HG02840 (cell line): Measurements from ENCODE around the gene PHF14.

Experiments used
- ATAC-seq: cut with Tn5 transposase; IDR thresholded peaks from one replicate; pipeline ENCODE4 v1.9.1; 2021; ENCODE audit warnings: mild to moderate bottlenecking, moderate library complexity, moderate number of reproducible peaks; ENCODE audit not compliant: unreplicated experiment, low FRiP score

PHF14 gene

GRCh38 chr7:11203224-11203623 is 229.6 kb downstream of the PHF14 start:
- no peak for ATAC-seq

GRCh38 chr7:11203683-11204082 is 230.0 kb downstream of the PHF14 start:
- ATAC-seq = no peak

GRCh38 chr7:11206177-11206899 is 232.7 kb downstream of the PHF14 start:
- ATAC-seq = no peak

GRCh38 chr7:11207565-11207964 is 233.9 kb downstream of the PHF14 start:
- ATAC-seq = no peak

- ATAC-seq = no peak
These were observed 235.3 kb downstream of the PHF14 start for GRCh38 chr7:11208883-11209465.

GRCh38 chr7:11210374-11210773 is 236.7 kb downstream of the PHF14 start:
- ATAC-seq = no peak

GRCh38 chr7:11212080-11212711 is 238.5 kb downstream of the PHF14 start:
- peak; percentile 68 for ATAC-seq

- no peak for ATAC-seq
These were observed 239.1 kb downstream of the PHF14 start for GRCh38 chr7:11212816-11213215.

- no peak for ATAC-seq
These were observed 239.6 kb downstream of the PHF14 start for GRCh38 chr7:11213266-11213665.

GRCh38 chr7:11216276-11216675 is 242.6 kb downstream of the PHF14 start:
- ATAC-seq = no peak

- ATAC-seq = no peak
These were observed 244.3 kb downstream of the PHF14 start for GRCh38 chr7:11217848-11218565.
